ENCODE measurements around the gene SERPINB6. TPM values are rescaled to one million over a fixed set of nuclear protein-coding genes. Genes with fewer than 3 reads are reported as not detected.

The SERPINB6 gene
- total and polyA plus RNA-seq, 9 of the 15 experiments (the other 6 are each of a cell fraction or from before 2014, with no cell fraction given) = 86.6 to 211 (median 143) TPM

DNA sequence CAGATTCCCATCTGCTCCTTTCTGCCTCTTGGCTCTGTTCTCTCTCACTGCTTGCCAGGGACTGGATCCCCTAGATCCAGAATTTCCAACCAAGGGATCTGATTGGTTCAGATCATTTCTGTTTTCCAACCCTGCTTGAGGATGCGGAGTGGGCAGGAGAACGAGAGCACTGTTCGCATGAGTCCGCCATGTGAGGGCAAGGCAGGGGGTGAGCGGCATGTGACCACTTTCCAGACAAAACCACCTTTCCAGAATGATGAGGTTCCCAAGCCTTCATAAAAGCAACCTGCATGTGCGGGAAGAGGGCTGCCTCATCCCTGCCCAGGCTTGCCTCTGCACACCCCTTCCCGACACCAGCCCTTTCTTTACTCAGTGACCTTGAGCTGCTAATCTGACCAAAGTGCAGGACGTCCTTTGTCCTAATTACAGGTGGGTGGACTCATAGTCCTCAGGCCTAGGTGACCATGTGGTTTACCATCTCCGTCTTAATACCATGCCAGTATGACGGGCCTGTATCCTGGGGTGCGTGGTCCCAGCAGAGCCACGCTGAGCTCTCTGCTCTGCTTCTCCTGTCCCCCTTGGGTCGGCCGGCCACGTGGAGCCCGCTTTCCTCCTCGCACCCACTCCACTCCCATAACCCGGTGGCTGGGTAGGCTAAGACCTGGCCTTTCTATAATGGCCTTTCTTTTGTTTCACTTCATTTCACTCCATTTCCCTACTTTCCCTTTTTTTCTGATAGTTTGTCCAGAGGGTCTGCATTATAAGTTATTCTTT lies 42.7 kb upstream of the SERPINB6 start:
- CTCF ChIA-PET (ENCODE audit: low intra/inter-chr PET ratio) = no interaction called here
- FAIRE-seq (no peak), DNase-seq (ENCODE audit: extremely low read depth in 1 of 4, low spot score in 3 of 4) (peak in 1 of 4 experiments; percentile 9), ATAC-seq (no peak)
- peaks cover 4% of the 10 kb centered on the region; the same call in 2 of the 3 replicates for H3K79me2 ChIP-seq (ENCODE audit: control insufficient read depth, insufficient read depth, low read length)
- H3K36me3 ChIP-seq (ENCODE audit: control insufficient read depth, insufficient read depth, low read length) = peaks cover 92% of the 10 kb centered on the region
- BruUV-seq (replicated peaks) = no TSS peak
- H3K9me1 ChIP-seq (ENCODE audit: control insufficient read depth, insufficient read depth, low read length) = no peaks in the 10 kb centered on the region
- H3K9me3 ChIP-seq (replicated peaks; ENCODE audit: control insufficient read depth, insufficient read depth, low read depth, low read length) = peaks cover 12% of the 10 kb centered on the region; the same call in 1 of the 2 replicates
- 88% methylated on average over 18 of the region's 18 CpGs for WGBS (ENCODE audit: insufficient coverage, low coverage, missing lambda C conversion rate)
- no peak overlapping the region for H3K9ac ChIP-seq (ENCODE audit: insufficient read depth in 1 of 2, low read depth in 2 of 2, low read length in 2 of 2)
- no peak overlapping the region for H3K27ac ChIP-seq (ENCODE audit: extremely low read depth, low read depth, low read length)
- TF ChIP-seq POLR2B (IDR thresholded peaks at IDR 0.05; ENCODE audit: low read depth, partially characterized antibody) = peak; percentile 27
- TF ChIP-seq POLR2G (IDR thresholded peaks at IDR 0.05; ENCODE audit: low read depth, low read length) = peak; percentile 60
- TF ChIP-seq POLR2A (conservative IDR thresholded peaks at IDR 0.05) = 0 out of 2 replicates have a peak, but pooled peaks have one; percentile 22
- no peak for TF ChIP-seq WHSC1 (IDR thresholded peaks at IDR 0.05; ENCODE audit: low read length)
- POLR2A ChIA-PET = interaction anchor here (0.7 to 3.8 kb wide), 9 partner anchors 8 to 238 kb away, joined by 3 to 39 read pairs (median 3); no protein-coding TSS in a partner anchor
- intact Hi-C loops (cut with micrococcal nuclease) (no loop called here), in situ Hi-C loops (cut with MboI) (no loop called here)
- H3K27me3 ChIP-seq (ENCODE audit: control insufficient read depth in 2 of 2, insufficient read depth in 2 of 2, low read length in 2 of 2) = no peaks in the 10 kb centered on the region
- no peak overlapping the region for H2AFZ ChIP-seq (ENCODE audit: low read depth, low read length)
- H3K4me3 ChIP-seq = no peak overlapping the region
- H3K4me2 ChIP-seq (ENCODE audit: insufficient read depth, low read length) = no peak overlapping the region
- H3K4me1 ChIP-seq (replicated peaks in 1 of 2; ENCODE audit: control insufficient read depth in 2 of 2, insufficient read depth in 2 of 2, low read length in 2 of 2) = peaks cover 0 to 4% of the 10 kb centered on the region in 2 experiments; a peak in 1 of 5 replicates
- H4K20me1 ChIP-seq (replicated peaks; ENCODE audit: control insufficient read depth, insufficient read depth, low read length) = no peaks in the 10 kb centered on the region

- in situ Hi-C loops (cut with MboI) (no loop called here), intact Hi-C loops (cut with micrococcal nuclease) (no loop called here)
- Histone ChIP-seq H2AFZ (ENCODE audit: low read depth, low read length) (no peak overlapping the region), H3K9me3 (replicated peaks; ENCODE audit: control insufficient read depth, insufficient read depth, low read depth, low read length) (peaks cover 12% of the 10 kb centered on the region; the same call in 1 of the 2 replicates), H3K36me3 (ENCODE audit: control insufficient read depth, insufficient read depth, low read length) (peaks cover 93% of the 10 kb centered on the region), H3K4me3 (no peak overlapping the region), H4K20me1 (replicated peaks; ENCODE audit: control insufficient read depth, insufficient read depth, low read length) (no peaks in the 10 kb centered on the region), H3K4me2 (ENCODE audit: insufficient read depth, low read length) (no peak overlapping the region), H3K9me1 (ENCODE audit: control insufficient read depth, insufficient read depth, low read length) (no peaks in the 10 kb centered on the region), H3K27me3 (ENCODE audit: control insufficient read depth in 2 of 2, insufficient read depth in 2 of 2, low read length in 2 of 2) (no peaks in the 10 kb centered on the region), H3K4me1 (replicated peaks in 1 of 2; ENCODE audit: control insufficient read depth in 2 of 2, insufficient read depth in 2 of 2, low read length in 2 of 2) (peaks cover 0 to 4% of the 10 kb centered on the region in 2 experiments; a peak in 1 of 5 replicates), H3K27ac (ENCODE audit: extremely low read depth, low read depth, low read length) (no peak overlapping the region), H3K9ac (ENCODE audit: insufficient read depth in 1 of 2, low read depth in 2 of 2, low read length in 2 of 2) (no peak overlapping the region), H3K79me2 (ENCODE audit: control insufficient read depth, insufficient read depth, low read length) (no peaks in the 10 kb centered on the region)
- ATAC-seq (no peak), DNase-seq (ENCODE audit: extremely low read depth in 1 of 4, low spot score in 3 of 4) (peak in 1 of 4 experiments; percentile 11), FAIRE-seq (no peak)
- WGBS (ENCODE audit: insufficient coverage, low coverage, missing lambda C conversion rate) = 100% methylated on average over 2 of the region's 2 CpGs
- BruUV-seq (replicated peaks) = no TSS peak
- ChIA-PET CTCF (ENCODE audit: low intra/inter-chr PET ratio) (no interaction called here), POLR2A (interaction anchor here (0.7 to 3.8 kb wide), 7 partner anchors 9 to 238 kb away, joined by 3 to 39 read pairs (median 3); no protein-coding TSS in a partner anchor)
- TF ChIP-seq PCBP2 (IDR thresholded peaks at IDR 0.05; ENCODE audit: low read depth, low read length, poor library complexity, severe bottlenecking) (no peak), ZNF23 (CRISPR knock-in tag; IDR thresholded peaks at IDR 0.05) (no peak), MCM3 (IDR thresholded peaks at IDR 0.05) (no peak), MAFK (IDR thresholded peaks at IDR 0.05; ENCODE audit: low read length) (peak; percentile 57), ZNF165 (CRISPR knock-in tag; IDR thresholded peaks at IDR 0.05; ENCODE audit: borderline replicate concordance) (no peak), ELF4 (CRISPR knock-in tag; IDR thresholded peaks at IDR 0.05) (no peak), MAFG (tag; conservative IDR thresholded peaks at IDR 0.05) (peak; percentile 76), ZNF316 (IDR thresholded peaks at IDR 0.05) (peak; percentile 90)
- TF ChIP-seq, protein P1, sequence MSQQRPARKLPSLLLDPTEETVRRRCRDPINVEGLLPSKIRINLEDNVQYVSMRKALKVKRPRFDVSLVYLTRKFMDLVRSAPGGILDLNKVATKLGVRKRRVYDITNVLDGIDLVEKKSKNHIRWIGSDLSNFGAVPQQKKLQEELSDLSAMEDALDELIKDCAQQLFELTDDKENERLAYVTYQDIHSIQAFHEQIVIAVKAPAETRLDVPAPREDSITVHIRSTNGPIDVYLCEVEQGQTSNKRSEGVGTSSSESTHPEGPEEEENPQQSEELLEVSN (IDR thresholded peaks at IDR 0.05; ENCODE audit: borderline replicate concordance in 1 of 2, extremely low read depth in 1 of 2, insufficient read depth in 1 of 2, insufficient read length in 1 of 2, low read depth in 1 of 2, low read length in 1 of 2, poor library complexity in 1 of 2, severe bottlenecking in 1 of 2) = peak in 1 of 2 experiments; percentile 30
- TF ChIP-seq, protein P2, sequence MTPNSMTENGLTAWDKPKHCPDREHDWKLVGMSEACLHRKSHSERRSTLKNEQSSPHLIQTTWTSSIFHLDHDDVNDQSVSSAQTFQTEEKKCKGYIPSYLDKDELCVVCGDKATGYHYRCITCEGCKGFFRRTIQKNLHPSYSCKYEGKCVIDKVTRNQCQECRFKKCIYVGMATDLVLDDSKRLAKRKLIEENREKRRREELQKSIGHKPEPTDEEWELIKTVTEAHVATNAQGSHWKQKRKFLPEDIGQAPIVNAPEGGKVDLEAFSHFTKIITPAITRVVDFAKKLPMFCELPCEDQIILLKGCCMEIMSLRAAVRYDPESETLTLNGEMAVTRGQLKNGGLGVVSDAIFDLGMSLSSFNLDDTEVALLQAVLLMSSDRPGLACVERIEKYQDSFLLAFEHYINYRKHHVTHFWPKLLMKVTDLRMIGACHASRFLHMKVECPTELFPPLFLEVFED (CRISPR knock-in tag; conservative IDR thresholded peaks at IDR 0.05) = no peak
These were observed 42.1 kb upstream of the SERPINB6 start for GRCh38 chr6:3013486-3013885.

Data from K562 (cell line).